Keratinocyte (primary cell): ENCODE measurements around the gene PARD3. TPM values are rescaled to one million over a fixed set of nuclear protein-coding genes. Genes with fewer than 3 reads are reported as not detected.
"Not testable (repeated sequence)": the region's sequence is repeated elsewhere in the genome, so short reads cannot be mapped to it uniquely, and the experiment has no call there.

Experiments
- DNase-seq: peaks from one replicate; pipeline ENCODE4 v3.0.0-alpha.2; 2011; ENCODE audit warnings: low read depth, missing footprints, low spot score
- FAIRE-seq: peaks from 2 replicates; lab custom pipeline; 2011; peaks lifted over from hg19 to GRCh38; lab: Jason Lieb, UNC
- H2AFZ ChIP-seq: 2 replicates; pipeline ENCODE4 v1.6.0; 2012; ENCODE audit warnings: low read length, control low read depth, inconsistent platforms; ENCODE audit not compliant: control insufficient read depth
- H3K27ac ChIP-seq: 2 replicates; pipeline ENCODE4 v1.5.1; 2011; ENCODE audit warnings: low read length; ENCODE audit not compliant: control insufficient read depth, insufficient read depth
- H3K27me3 ChIP-seq: 3 replicates; pipeline ENCODE4 v1.6.0; 2011; ENCODE audit warnings: low read length; ENCODE audit not compliant: control insufficient read depth, insufficient read depth; ENCODE audit errors: extremely low read depth
- H3K36me3 ChIP-seq, 2 experiments: 2 replicates in 1 of 2; 3 replicates in 1 of 2; pipeline ENCODE4 v1.5.1; 2011; ENCODE audit warnings: low read length in 2 of 2, mild to moderate bottlenecking in 1 of 2; ENCODE audit not compliant: control insufficient read depth in 2 of 2, insufficient read depth in 2 of 2; ENCODE audit errors: extremely low read depth in 1 of 2
- H3K4me1 ChIP-seq: 3 replicates; pipeline ENCODE4 v1.5.1; 2011; ENCODE audit warnings: low read length; ENCODE audit not compliant: control insufficient read depth, insufficient read depth; ENCODE audit errors: extremely low read depth
- H3K4me2 ChIP-seq: 3 replicates; pipeline ENCODE4 v1.6.0; 2011; ENCODE audit warnings: low read depth, low read length; ENCODE audit not compliant: control insufficient read depth, insufficient read depth; ENCODE audit errors: extremely low read depth
- H3K4me3 ChIP-seq, 3 experiments: fragments of 200-600 bp in 1 of 3; sonication (generic) in 1 of 3; 2 replicates in 2 of 3; 3 replicates in 1 of 3; pipeline ENCODE4 v1.5.1; 2011 to 2016; ENCODE audit warnings: low read length in 3 of 3, mild to moderate bottlenecking in 3 of 3, control low read depth in 2 of 3, inconsistent platforms in 1 of 3, low read depth in 1 of 3, mixed read lengths in 1 of 3, mixed run types in 1 of 3, moderate library complexity in 1 of 3; ENCODE audit not compliant: control insufficient read depth in 2 of 3, insufficient read depth in 2 of 3; ENCODE audit errors: extremely low read depth in 1 of 3
- H3K79me2 ChIP-seq: 2 replicates; pipeline ENCODE4 v1.6.0; 2012; ENCODE audit warnings: low read length; ENCODE audit not compliant: control insufficient read depth, insufficient read depth
- H3K9ac ChIP-seq: 3 replicates; pipeline ENCODE4 v1.6.0; 2011; ENCODE audit warnings: low read length; ENCODE audit not compliant: control insufficient read depth, insufficient read depth; ENCODE audit errors: extremely low read depth
- H3K9me1 ChIP-seq: 3 replicates; pipeline ENCODE4 v1.6.0; 2011; ENCODE audit warnings: low read length; ENCODE audit not compliant: control insufficient read depth, insufficient read depth; ENCODE audit errors: extremely low read depth
- H3K9me3 ChIP-seq: 2 replicates; pipeline ENCODE4 v1.5.1; 2012; ENCODE audit warnings: low read depth, low read length; ENCODE audit not compliant: control insufficient read depth
- H4K20me1 ChIP-seq: 3 replicates; pipeline ENCODE4 v1.6.0; 2011; ENCODE audit warnings: low read length; ENCODE audit not compliant: control insufficient read depth, insufficient read depth; ENCODE audit errors: extremely low read depth
- CTCF ChIP-seq, 3 experiments: IDR thresholded peaks in 1 of 3; conservative IDR thresholded peaks in 1 of 3; optimal IDR thresholded peaks in 1 of 3; 2 replicates in 2 of 3; 3 replicates in 1 of 3; pipeline versions ENCODE3 to v1.5.1; 2011; ENCODE audit warnings: low read length in 3 of 3, mild to moderate bottlenecking in 3 of 3, moderate library complexity in 2 of 3, control low read depth in 1 of 3, inconsistent platforms in 1 of 3; ENCODE audit not compliant: insufficient read depth in 2 of 3; ENCODE audit errors: extremely low read depth in 1 of 3
- EZH2 ChIP-seq: IDR thresholded peaks from one replicate; pipeline ENCODE4 v1.6.1; 2012; ENCODE audit warnings: inconsistent platforms, mild to moderate bottlenecking, low read length, moderate library complexity
- dilution Hi-C: fragments of 300-500 bp; cut with MboI; formaldehyde crosslinking; loops from one replicate; pipeline ENCODE4 v1.7.0; 2020; ENCODE audit warnings: low sequenced_read_pairs; ENCODE audit not compliant: extremely low pct_ligation_motif_present
- polyA plus RNA-seq, 5 experiments: library from polyadenylated mRNA; depleted of rRNA in 3 of 5; stranded (reverse) in 3 of 5; stranded (forward) in 1 of 5; unstranded in 1 of 5; fragments of >200 nt; gene quantifications; 1 replicate in 1 of 5; 2 replicates in 3 of 5; 3 replicates in 1 of 5; pipeline versions ENCODE4 v1.2.1 to v1.2.3, GENCODE V29; 2011 to 2012; ENCODE audit warnings: missing spikeins in 2 of 5, low read depth in 1 of 5, low replicate concordance in 1 of 5

The PARD3 gene
- polyA plus RNA-seq, 1 donor (not counting 4 experiments of a cell fraction or from before 2014, with no cell fraction given) = 46.4 TPM

GRCh38 chr10:34428501-34428900 is 386.6 kb downstream of the PARD3 start:
- H3K4me2 ChIP-seq = no peak overlapping the region
- H3K9ac ChIP-seq = no peak overlapping the region
- DNase-seq (no peak), FAIRE-seq (no peak)
- H3K4me1 ChIP-seq = peaks cover 17% of the 10 kb centered on the region
- H4K20me1 ChIP-seq = no peaks in the 10 kb centered on the region
- H3K36me3 ChIP-seq = no peaks in the 10 kb centered on the region
- no peak overlapping the region for H2AFZ ChIP-seq
- peaks cover 2% of the 10 kb centered on the region for H3K79me2 ChIP-seq
- H3K27ac ChIP-seq = no peak overlapping the region
- H3K4me3 ChIP-seq = no peak overlapping the region
- dilution Hi-C loops = no loop called here
- H3K9me3 ChIP-seq = no peaks in the 10 kb centered on the region
- no peaks in the 10 kb centered on the region for H3K9me1 ChIP-seq
- H3K27me3 ChIP-seq = no peaks in the 10 kb centered on the region
- TF ChIP-seq CTCF (optimal IDR thresholded peaks at IDR 0.05 in 1 of 3, IDR thresholded peaks at IDR 0.05 in 1 of 3, conservative IDR thresholded peaks at IDR 0.05 in 1 of 3; ENCODE audit: extremely low read depth in 1 of 3, insufficient read depth in 2 of 3, low read length in 3 of 3) = no peak
- TF ChIP-seq EZH2 = no peak

GRCh38 chr10:34427911-34428216 is 387.2 kb downstream of the PARD3 start:
- no peak for TF ChIP-seq CTCF (optimal IDR thresholded peaks at IDR 0.05 in 1 of 3, IDR thresholded peaks at IDR 0.05 in 1 of 3, conservative IDR thresholded peaks at IDR 0.05 in 1 of 3; ENCODE audit: extremely low read depth in 1 of 3, insufficient read depth in 2 of 3, low read length in 3 of 3)
- no peak for TF ChIP-seq EZH2
- dilution Hi-C loops = no loop called here
- no peaks in the 10 kb centered on the region for H3K9me1 ChIP-seq
- H3K79me2 ChIP-seq = peaks cover 2% of the 10 kb centered on the region
- H2AFZ ChIP-seq = no peak overlapping the region
- no peak overlapping the region for H3K4me2 ChIP-seq
- no peaks in the 10 kb centered on the region for H3K27me3 ChIP-seq
- DNase-seq (no peak), FAIRE-seq (no peak)
- no peak overlapping the region for H3K27ac ChIP-seq
- H3K9me3 ChIP-seq = no peaks in the 10 kb centered on the region
- H3K9ac ChIP-seq = no peak overlapping the region
- no peak overlapping the region for H3K4me3 ChIP-seq
- H3K4me1 ChIP-seq = peaks cover 15% of the 10 kb centered on the region
- no peaks in the 10 kb centered on the region for H3K36me3 ChIP-seq
- no peaks in the 10 kb centered on the region for H4K20me1 ChIP-seq

DNA sequence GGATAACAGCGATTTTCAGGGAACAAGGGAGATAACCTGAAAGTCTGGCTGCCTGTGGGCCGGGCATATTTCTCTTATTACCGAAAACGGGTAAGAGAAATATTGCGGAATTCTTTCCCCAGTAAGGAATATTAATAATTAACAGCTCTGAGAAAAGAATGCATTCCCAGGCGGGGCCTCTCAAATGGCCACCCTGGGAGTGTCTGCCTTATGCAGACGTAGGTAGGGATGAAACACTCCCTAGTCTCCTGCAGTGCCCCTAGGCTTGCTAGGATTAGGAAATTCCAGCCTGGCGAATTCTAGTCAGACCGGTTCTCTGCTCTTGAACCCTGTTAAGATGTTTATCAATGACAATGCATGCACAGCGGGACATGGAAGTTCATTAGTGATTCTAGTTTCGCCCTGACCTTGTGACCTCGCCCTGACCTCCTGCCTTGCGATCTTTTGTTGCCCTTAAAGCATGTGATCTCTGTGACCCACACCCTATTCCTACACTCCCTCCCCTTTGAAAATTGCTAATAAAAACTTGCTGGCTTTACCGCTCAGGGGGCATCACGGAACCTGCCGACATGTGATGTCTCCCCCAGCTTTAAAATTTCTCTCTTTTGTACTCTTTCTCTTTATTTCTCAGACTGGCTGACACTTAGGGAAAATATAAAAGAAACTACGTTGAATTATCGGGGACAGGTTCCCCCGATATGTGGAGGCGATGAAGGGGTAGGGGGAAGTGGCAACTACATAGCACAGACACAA is 387.8 kb downstream of the PARD3 start:
- not testable (repeated sequence) for H3K27ac ChIP-seq, H3K4me2 ChIP-seq, FAIRE-seq

More for the DNA sequence above, 387.8 kb downstream of the PARD3 start:
- H3K27me3 ChIP-seq, DNase-seq, H3K4me1 ChIP-seq, H3K9me3 ChIP-seq, H4K20me1 ChIP-seq, H2AFZ ChIP-seq, dilution Hi-C loops, H3K9me1 ChIP-seq, H3K36me3 ChIP-seq, H3K9ac ChIP-seq, H3K4me3 ChIP-seq, H3K79me2 ChIP-seq: not testable (repeated sequence)
